Measurements from ENCODE around the gene CCDC185.
"Not testable (repeated sequence)": the region's sequence is repeated elsewhere in the genome, so short reads cannot be mapped to it uniquely, and the experiment has no call there.

Gene CCDC185

DNA sequence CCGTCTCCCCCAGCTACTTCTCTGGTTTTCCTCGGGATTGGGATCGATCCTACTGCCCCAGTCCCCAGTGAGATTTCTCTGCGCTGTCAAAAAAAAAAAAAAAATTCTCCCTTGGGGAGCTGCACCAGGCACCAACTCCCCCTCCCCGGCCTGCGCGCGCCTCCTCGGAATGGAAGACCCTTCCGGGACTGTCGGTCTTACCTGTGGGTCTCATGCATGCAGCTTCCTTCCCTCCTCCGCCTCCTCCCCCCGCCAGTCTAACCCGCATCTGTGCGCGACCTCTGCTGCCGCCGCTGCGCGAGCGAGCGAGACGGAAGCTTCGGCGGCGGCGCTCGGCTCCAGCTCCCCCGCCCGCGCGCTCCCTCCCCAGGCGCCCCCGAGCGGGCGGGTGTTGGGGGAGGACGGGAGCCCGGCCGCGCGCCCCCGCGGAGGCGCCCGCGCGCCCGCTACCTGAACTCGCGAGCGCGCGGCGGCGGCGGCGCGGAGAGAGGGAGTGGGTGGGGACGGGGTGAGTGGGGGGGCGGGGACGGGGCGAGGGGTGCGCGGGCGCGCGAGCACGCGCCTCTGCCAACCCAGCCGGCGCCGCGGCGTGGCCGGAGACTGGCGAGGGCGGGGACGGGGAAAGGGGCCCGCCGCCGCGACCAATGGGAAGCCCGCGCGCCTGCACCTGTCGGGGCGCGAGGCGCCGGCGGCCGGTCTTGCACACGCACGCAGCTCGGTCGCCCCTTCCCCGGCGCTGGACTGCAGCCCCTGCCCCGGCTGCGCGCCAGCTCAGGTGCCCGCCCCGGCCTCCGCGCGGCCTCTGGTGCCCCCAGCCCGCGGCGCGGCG lies 29.1 kb upstream of the CCDC185 start, which contains the start of gene SUSD4:
Gene SUSD4, minus strand, starts transcription at position 321 of the 829 bp plus-strand sequence. CDS start 751 bp downstream, outside the sequence.
- peaks cover 68% of the 10 kb centered on the region for H3K27me3 Mint-ChIP-seq (ENCODE audit: low read depth)
- H3K4me3 Mint-ChIP-seq: peak within 1 kb of the TSS; percentile 75
- H3K9me3 Mint-ChIP-seq: no peaks in the 10 kb centered on the region
- H3K36me3 Mint-ChIP-seq (ENCODE audit: low read depth): no peaks in the 10 kb centered on the region
- no peak within 1 kb of the TSS for H3K27ac Mint-ChIP-seq
- peaks cover 2% of the 10 kb centered on the region for H3K4me1 Mint-ChIP-seq (ENCODE audit: low read depth)

DNA sequence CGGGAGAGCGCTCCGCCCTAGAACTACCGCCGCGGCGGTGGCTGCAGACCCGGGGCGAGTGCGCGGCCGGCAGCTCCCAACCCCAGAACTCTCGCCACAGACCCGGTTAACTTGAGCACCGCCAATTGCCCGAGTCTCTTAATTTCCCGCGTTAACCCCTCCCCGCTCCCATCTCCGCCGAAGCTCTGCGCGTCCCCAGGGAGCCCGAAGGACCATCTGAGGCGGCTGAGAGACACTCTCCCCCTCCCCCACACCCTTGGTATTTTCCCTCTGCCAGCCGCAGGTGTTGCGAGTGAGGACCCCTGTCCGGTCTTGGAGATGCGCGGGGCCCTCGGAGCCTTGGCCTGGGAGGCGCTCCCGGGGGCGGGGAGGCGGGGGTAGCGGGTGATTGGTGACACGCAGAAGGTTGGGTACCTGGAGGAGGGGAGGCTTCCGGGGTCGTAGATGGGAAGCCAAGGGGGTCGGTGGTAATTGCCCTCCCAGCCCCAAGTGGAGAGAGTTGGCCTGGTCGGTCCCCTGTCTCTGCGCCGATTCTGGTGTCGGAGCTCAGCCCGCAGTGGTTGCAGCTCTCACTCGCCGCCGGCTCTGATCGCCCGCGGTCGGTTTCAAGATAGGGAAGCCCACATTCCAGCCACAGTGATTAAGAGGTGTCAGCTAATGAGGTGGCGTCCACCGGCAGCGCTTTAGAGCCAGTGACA lies 28.4 kb upstream of the CCDC185 start:
- H3K36me3 Mint-ChIP-seq (ENCODE audit: low read depth): no peaks in the 10 kb centered on the region
- peaks cover 2% of the 10 kb centered on the region for H3K4me1 Mint-ChIP-seq (ENCODE audit: low read depth)
- H3K27ac Mint-ChIP-seq: no peak overlapping the region
- H3K9me3 Mint-ChIP-seq: no peaks in the 10 kb centered on the region
- peak overlapping the region; percentile 62 for H3K4me3 Mint-ChIP-seq
- peaks cover 60% of the 10 kb centered on the region for H3K27me3 Mint-ChIP-seq (ENCODE audit: low read depth)

- Mint-ChIP-seq H3K36me3 (ENCODE audit: low read depth) (no peaks in the 10 kb centered on the region), H3K4me1 (ENCODE audit: low read depth) (no peaks in the 10 kb centered on the region), H3K4me3 (no peak overlapping the region), H3K27ac (no peak overlapping the region), H3K9me3 (peaks cover 8% of the 10 kb centered on the region), H3K27me3 (ENCODE audit: low read depth) (peaks cover 7% of the 10 kb centered on the region)
Measured at GRCh38 chr1:223374064-223374610, 19.1 kb upstream of the CCDC185 start.

- Mint-ChIP-seq H3K36me3 (ENCODE audit: low read depth) (no peaks in the 10 kb centered on the region), H3K9me3 (peaks cover 5% of the 10 kb centered on the region), H3K27ac (no peak overlapping the region), H3K4me3 (no peak overlapping the region), H3K4me1 (ENCODE audit: low read depth) (no peaks in the 10 kb centered on the region), H3K27me3 (ENCODE audit: low read depth) (no peaks in the 10 kb centered on the region)
Measured at GRCh38 chr1:223378754-223379153, 14.5 kb upstream of the CCDC185 start.

GRCh38 chr1:223386013-223386412 lies 7.2 kb upstream of the CCDC185 start:
- Mint-ChIP-seq H3K36me3 (ENCODE audit: low read depth) (no peaks in the 10 kb centered on the region), H3K27ac (no peak overlapping the region), H3K4me1 (ENCODE audit: low read depth) (no peaks in the 10 kb centered on the region), H3K27me3 (ENCODE audit: low read depth) (peaks cover 10% of the 10 kb centered on the region), H3K4me3 (no peak overlapping the region), H3K9me3 (no peaks in the 10 kb centered on the region)

GRCh38 chr1:223390618-223391017 lies 2.6 kb upstream of the CCDC185 start:
- H3K4me3 Mint-ChIP-seq: no peak overlapping the region
- no peak overlapping the region for H3K27ac Mint-ChIP-seq
- no peaks in the 10 kb centered on the region for H3K4me1 Mint-ChIP-seq (ENCODE audit: low read depth)
- H3K9me3 Mint-ChIP-seq: no peaks in the 10 kb centered on the region
- H3K27me3 Mint-ChIP-seq (ENCODE audit: low read depth): peaks cover 37% of the 10 kb centered on the region
- no peaks in the 10 kb centered on the region for H3K36me3 Mint-ChIP-seq (ENCODE audit: low read depth)

DNA sequence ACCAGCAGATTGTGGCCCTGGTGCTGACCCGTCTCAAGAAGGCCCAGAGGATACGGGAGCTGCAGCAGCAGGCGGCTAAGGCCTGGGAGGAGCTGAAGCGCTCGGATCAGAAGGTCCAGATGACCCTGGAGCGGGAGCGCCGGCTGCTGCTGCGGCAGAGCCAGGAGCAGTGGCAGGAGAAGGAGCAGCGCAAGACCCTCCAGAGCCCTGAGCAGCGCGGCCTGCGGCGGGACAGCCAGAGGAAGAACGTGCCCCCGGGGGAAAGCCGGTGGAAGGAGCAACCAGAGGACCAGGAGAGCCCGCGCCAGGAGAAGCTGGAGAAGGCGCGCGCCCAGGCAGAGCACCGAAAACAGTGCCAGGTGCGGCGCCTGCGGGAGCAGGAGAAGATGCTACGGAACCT lies 1.0 kb downstream of the CCDC185 start:
- H3K4me1 Mint-ChIP-seq (ENCODE audit: low read depth): no peaks in the 10 kb centered on the region
- no peaks in the 10 kb centered on the region for H3K9me3 Mint-ChIP-seq
- H3K27me3 Mint-ChIP-seq (ENCODE audit: low read depth): peaks cover 36% of the 10 kb centered on the region
- H3K36me3 Mint-ChIP-seq (ENCODE audit: low read depth): no peaks in the 10 kb centered on the region
- H3K27ac Mint-ChIP-seq: no peak overlapping the region
- H3K4me3 Mint-ChIP-seq: no peak overlapping the region

DNA sequence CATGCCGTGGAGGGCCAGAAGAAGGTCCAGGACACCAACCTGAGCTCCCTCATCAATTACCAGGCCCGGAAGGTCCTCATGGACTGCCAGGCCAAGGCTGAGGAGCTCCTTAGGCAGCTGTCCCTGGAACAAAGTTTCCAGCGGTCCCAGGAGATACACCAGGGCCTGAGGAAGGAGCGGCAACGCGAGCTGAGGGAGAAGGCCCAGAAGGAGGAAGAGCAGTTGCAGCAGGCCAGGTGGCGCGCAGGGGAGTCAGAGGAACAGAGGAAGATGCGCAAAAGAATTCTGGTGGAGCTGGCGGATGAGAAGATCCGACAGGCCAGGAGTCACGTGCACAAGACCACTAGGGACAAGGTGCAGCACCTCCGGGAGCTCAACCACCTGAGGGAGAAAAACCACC lies 1.5 kb downstream of the CCDC185 start:
- Mint-ChIP-seq H3K27ac (no peak overlapping the region), H3K4me1 (ENCODE audit: low read depth) (no peaks in the 10 kb centered on the region), H3K27me3 (ENCODE audit: low read depth) (peaks cover 32% of the 10 kb centered on the region), H3K4me3 (no peak overlapping the region), H3K36me3 (ENCODE audit: low read depth) (no peaks in the 10 kb centered on the region), H3K9me3 (no peaks in the 10 kb centered on the region)

DNA sequence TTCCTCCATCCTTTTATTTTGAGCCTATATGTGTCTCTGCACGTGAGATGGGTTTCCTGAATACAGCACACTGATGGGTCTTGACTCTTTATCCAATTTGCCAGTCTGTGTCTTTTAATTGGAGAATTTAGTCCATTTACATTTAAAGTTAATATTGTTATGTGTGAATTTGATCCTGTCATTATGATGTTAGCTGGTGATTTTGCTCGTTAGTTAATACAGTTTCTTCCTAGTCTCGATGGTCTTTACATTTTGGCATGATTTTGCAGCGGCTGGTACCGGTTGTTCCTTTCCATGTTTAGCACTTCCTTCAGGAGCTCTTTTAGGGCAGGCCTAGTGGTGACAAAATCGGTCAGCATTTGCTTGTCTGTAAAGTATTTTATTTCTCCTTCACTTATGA lies 6.2 kb downstream of the CCDC185 start:
- peaks cover 14% of the 10 kb centered on the region for H3K9me3 Mint-ChIP-seq
- not testable (repeated sequence) for H3K4me3 Mint-ChIP-seq; H3K4me1 Mint-ChIP-seq (ENCODE audit: low read depth); H3K27ac Mint-ChIP-seq; H3K36me3 Mint-ChIP-seq (ENCODE audit: low read depth); H3K27me3 Mint-ChIP-seq (ENCODE audit: low read depth)

GRCh38 chr1:223401873-223402789 lies 8.9 kb downstream of the CCDC185 start:
- Mint-ChIP-seq H3K4me3 (no peak overlapping the region), H3K27me3 (ENCODE audit: low read depth) (peaks cover 16% of the 10 kb centered on the region), H3K36me3 (ENCODE audit: low read depth) (no peaks in the 10 kb centered on the region), H3K4me1 (ENCODE audit: low read depth) (no peaks in the 10 kb centered on the region), H3K9me3 (peaks cover 14% of the 10 kb centered on the region), H3K27ac (no peak overlapping the region)

DNA sequence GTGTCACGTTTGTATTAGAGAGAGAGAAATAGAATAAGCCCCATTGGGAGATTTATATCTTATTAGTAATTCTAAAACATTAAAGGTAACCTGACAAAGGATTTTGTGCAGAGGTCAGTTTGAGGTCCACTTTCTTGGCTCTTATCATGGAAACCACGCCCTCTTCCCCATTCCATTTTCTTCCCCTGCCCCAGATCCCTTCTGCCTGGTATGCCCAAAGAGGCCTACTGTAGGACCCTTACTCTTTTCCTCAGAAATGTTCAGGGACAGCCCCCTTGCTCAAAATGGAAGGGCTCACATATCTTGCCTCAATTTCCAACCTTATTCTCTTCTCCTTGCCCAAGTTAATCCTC lies 9.6 kb downstream of the CCDC185 start:
- no peak overlapping the region for H3K4me3 Mint-ChIP-seq
- peaks cover 14% of the 10 kb centered on the region for H3K9me3 Mint-ChIP-seq
- H3K36me3 Mint-ChIP-seq (ENCODE audit: low read depth): no peaks in the 10 kb centered on the region
- H3K27me3 Mint-ChIP-seq (ENCODE audit: low read depth): peaks cover 16% of the 10 kb centered on the region
- H3K4me1 Mint-ChIP-seq (ENCODE audit: low read depth): no peaks in the 10 kb centered on the region
- H3K27ac Mint-ChIP-seq: no peak overlapping the region

GRCh38 chr1:223403184-223403815 lies 10.1 kb downstream of the CCDC185 start:
- Mint-ChIP-seq H3K27me3 (ENCODE audit: low read depth) (peaks cover 16% of the 10 kb centered on the region), H3K4me1 (ENCODE audit: low read depth) (no peaks in the 10 kb centered on the region), H3K9me3 (peaks cover 14% of the 10 kb centered on the region), H3K27ac (no peak overlapping the region), H3K4me3 (no peak overlapping the region), H3K36me3 (ENCODE audit: low read depth) (no peaks in the 10 kb centered on the region)

DNA sequence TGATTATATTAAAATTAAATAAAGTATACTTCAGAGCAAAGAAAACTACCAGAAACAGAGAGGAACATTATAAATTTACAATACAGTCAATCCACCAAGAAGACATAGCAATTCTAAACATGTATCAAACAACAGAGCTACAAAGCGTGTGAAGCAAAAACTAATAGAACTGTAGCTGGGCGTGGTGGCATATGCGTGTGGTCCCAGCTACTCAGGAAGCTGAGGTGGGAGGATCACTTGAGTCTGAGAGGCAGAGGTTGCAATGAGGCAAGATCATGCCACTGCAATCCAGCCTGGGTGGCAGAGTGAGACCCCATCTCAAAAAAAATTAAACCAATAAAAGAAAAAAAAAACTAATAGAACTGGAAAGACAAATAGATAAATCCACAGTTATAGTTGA lies 12.3 kb downstream of the CCDC185 start:
- no peak overlapping the region for H3K27ac Mint-ChIP-seq
- no peaks in the 10 kb centered on the region for H3K4me1 Mint-ChIP-seq (ENCODE audit: low read depth)
- no peak overlapping the region for H3K4me3 Mint-ChIP-seq
- no peaks in the 10 kb centered on the region for H3K36me3 Mint-ChIP-seq (ENCODE audit: low read depth)
- peaks cover 16% of the 10 kb centered on the region for H3K27me3 Mint-ChIP-seq (ENCODE audit: low read depth)
- H3K9me3 Mint-ChIP-seq: peaks cover 14% of the 10 kb centered on the region

- Mint-ChIP-seq H3K27ac (no peak overlapping the region), H3K27me3 (ENCODE audit: low read depth) (peaks cover 23% of the 10 kb centered on the region), H3K9me3 (no peaks in the 10 kb centered on the region), H3K4me3 (no peak overlapping the region), H3K4me1 (ENCODE audit: low read depth) (no peaks in the 10 kb centered on the region), H3K36me3 (ENCODE audit: low read depth) (no peaks in the 10 kb centered on the region)
Measured at GRCh38 chr1:223410036-223410435, 16.8 kb downstream of the CCDC185 start.

Measured in T-helper 1 cell treated with Interleukin-12 subunit alpha and Interleukin-12 subunit beta and Interleukin-4 antibody, amounts not matched to agents 30 μg/mL and 1 μg/mL, for 36 hours (primary cell).